ENCODE data around the gene SYNC. TPM values are rescaled to one million over a fixed set of nuclear protein-coding genes. Genes with fewer than 3 reads are reported as not detected.
A peak's percentile ranks its signal among the peaks of the same experiment; 100 is the strongest.

SYNC gene
- total RNA-seq, 1 experiment from 2014 or later: 6.6 TPM

DNA sequence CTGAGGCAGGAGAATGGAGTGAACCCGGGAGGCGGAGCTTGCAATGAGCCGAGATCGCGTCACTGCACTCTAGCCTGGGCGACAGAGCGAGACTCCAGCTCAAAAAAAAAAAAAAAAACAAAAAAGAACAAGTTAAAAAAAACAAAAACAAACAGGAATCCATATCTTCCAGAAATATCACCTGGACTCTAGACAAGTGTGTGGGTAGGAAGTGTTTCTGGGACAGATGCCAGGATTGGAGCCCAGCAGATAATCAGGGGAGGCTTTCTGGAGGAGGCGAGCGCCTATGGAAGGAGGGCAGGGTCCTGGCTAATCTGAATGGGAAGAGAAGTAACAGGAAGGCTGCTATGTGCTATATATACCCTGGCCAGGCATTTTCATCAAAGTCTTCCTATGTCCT is 43.6 kb upstream of the SYNC start:
- intact Hi-C loops (cut with micrococcal nuclease): no loop called here
- Histone ChIP-seq H3K27me3 (ENCODE audit: low read length) (no peaks in the 10 kb centered on the region), H3K4me3 (ENCODE audit: low read length) (no peak overlapping the region), H3K9me2 (replicated peaks; ENCODE audit: low read length) (no peaks in the 10 kb centered on the region), H3K9me3 (ENCODE audit: low read length) (no peaks in the 10 kb centered on the region), H2AFZ (ENCODE audit: low read length) (no peak overlapping the region), H3K27ac (ENCODE audit: low read length) (no peak overlapping the region), H3K4me2 (ENCODE audit: low read length) (no peak overlapping the region), H3K36me3 (ENCODE audit: low read depth, low read length) (peaks cover 8% of the 10 kb centered on the region), H3K79me2 (ENCODE audit: low read length) (peaks cover 87% of the 10 kb centered on the region), H4K20me1 (ENCODE audit: low read length) (0 out of 2 replicates have a peak, but pooled peaks cover 3% of the 10 kb centered on the region), H3K9ac (ENCODE audit: low read length) (no peak overlapping the region), H3K4me1 (ENCODE audit: insufficient read depth, low read length) (peaks cover 23% of the 10 kb centered on the region), H3F3A (ENCODE audit: low read length, unreplicated experiment) (no peaks in the 10 kb centered on the region)
- TF ChIP-seq EZH2phosphoT487 (IDR thresholded peaks at IDR 0.05; ENCODE audit: borderline replicate concordance, low read length): no peak
- TF ChIP-seq, protein P1, sequence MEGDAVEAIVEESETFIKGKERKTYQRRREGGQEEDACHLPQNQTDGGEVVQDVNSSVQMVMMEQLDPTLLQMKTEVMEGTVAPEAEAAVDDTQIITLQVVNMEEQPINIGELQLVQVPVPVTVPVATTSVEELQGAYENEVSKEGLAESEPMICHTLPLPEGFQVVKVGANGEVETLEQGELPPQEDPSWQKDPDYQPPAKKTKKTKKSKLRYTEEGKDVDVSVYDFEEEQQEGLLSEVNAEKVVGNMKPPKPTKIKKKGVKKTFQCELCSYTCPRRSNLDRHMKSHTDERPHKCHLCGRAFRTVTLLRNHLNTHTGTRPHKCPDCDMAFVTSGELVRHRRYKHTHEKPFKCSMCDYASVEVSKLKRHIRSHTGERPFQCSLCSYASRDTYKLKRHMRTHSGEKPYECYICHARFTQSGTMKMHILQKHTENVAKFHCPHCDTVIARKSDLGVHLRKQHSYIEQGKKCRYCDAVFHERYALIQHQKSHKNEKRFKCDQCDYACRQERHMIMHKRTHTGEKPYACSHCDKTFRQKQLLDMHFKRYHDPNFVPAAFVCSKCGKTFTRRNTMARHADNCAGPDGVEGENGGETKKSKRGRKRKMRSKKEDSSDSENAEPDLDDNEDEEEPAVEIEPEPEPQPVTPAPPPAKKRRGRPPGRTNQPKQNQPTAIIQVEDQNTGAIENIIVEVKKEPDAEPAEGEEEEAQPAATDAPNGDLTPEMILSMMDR (conservative IDR thresholded peaks at IDR 0.05; ENCODE audit: low read depth, low read length): no peak
- ChIA-PET POLR2A (ENCODE audit: unreplicated experiment) (no interaction called here), CTCF (no interaction called here)
- no peak for DNase-seq
- no peak for ATAC-seq
- no TSS peak for BruUV-seq (replicated peaks)

DNA sequence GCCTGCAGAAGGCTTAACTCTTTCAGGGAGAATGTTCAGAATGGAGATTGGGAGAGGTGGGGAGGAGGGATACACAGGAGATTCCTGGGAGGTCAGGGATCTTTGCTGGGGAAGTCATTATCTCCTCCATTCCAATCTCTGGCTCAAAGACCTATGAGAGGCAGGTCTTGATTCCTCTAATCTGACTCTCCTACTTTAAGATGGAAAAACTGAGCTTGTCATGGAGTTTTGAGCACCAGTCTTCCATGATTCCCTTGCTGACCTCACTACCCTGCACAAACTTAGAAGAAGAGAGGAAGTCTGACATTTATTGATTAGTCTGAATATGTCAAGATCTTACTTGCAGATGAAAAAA is 41.5 kb upstream of the SYNC start:
- Histone ChIP-seq H3K9me3 (ENCODE audit: low read length) (no peaks in the 10 kb centered on the region), H3K4me3 (ENCODE audit: low read length) (peak overlapping the region; percentile 97; the same call in 1 of the 2 replicates), H2AFZ (ENCODE audit: low read length) (no peak overlapping the region), H3K9ac (ENCODE audit: low read length) (no peak overlapping the region), H3K36me3 (ENCODE audit: low read depth, low read length) (peaks cover 8% of the 10 kb centered on the region), H4K20me1 (ENCODE audit: low read length) (0 out of 2 replicates have a peak, but pooled peaks cover 3% of the 10 kb centered on the region), H3K27me3 (ENCODE audit: low read length) (no peaks in the 10 kb centered on the region), H3K4me1 (ENCODE audit: insufficient read depth, low read length) (peaks cover 29% of the 10 kb centered on the region), H3K9me2 (replicated peaks; ENCODE audit: low read length) (no peaks in the 10 kb centered on the region), H3F3A (ENCODE audit: low read length, unreplicated experiment) (no peaks in the 10 kb centered on the region), H3K79me2 (ENCODE audit: low read length) (peaks cover 76% of the 10 kb centered on the region), H3K4me2 (ENCODE audit: low read length) (peak overlapping the region; percentile 99), H3K27ac (ENCODE audit: low read length) (no peak overlapping the region)
- no TSS peak for BruUV-seq (replicated peaks)
- intact Hi-C loops (cut with micrococcal nuclease): no loop called here
- CTCF ChIA-PET: no interaction called here
- TF ChIP-seq, protein P1 (conservative IDR thresholded peaks at IDR 0.05; ENCODE audit: low read depth, low read length): no peak
- TF ChIP-seq EZH2phosphoT487 (IDR thresholded peaks at IDR 0.05; ENCODE audit: borderline replicate concordance, low read length): no peak
- no peak for TF ChIP-seq EZH2 (IDR thresholded peaks at IDR 0.05; ENCODE audit: low read length, unreplicated experiment)
- POLR2A ChIA-PET (ENCODE audit: unreplicated experiment): interaction anchor here (0.6 kb wide), 1 partner anchor 227 kb away, joined by 3 read pairs; no protein-coding TSS in a partner anchor
- ATAC-seq (no peak), DNase-seq (no peak)

DNA sequence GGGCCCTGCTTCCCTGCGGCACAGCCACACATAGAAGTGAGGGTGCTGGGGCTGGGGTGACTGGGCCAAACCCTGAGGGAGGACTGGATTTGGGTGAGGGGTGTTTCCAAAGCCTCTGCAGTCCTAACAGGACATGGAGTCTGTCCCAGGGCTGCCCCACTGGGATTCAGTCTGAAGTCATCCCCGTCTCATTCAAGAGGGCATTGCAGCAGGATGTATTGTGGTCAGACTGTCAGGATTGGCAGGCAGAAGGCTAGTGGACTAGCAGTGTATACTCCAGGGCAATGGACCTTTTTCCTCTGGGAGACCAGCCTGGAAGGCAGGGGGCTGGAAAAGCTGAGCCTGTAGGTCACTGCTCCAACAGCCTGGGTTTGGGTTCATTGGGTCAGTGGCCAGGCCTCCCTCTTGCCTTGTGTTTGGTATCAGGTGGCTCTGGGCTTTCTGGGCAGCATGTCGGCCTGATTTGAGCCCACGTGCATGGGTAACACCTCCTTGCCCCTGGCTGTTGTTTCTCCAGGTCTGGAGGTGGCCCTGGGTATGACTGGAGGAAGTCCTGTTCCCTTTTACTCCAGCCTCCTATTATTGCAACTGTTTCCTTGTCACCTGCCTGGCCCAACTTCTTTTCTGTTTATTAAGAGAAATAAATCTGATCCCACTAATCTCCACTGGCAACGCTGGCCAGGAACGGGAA is 41.0 kb upstream of the SYNC start:
- DNase-seq: peak; percentile 39
- POLR2A ChIA-PET (ENCODE audit: unreplicated experiment): interaction anchor here (0.6 kb wide), 1 partner anchor 228 kb away, joined by 3 read pairs; no protein-coding TSS in a partner anchor
- Histone ChIP-seq H3K4me3 (ENCODE audit: low read length) (peak overlapping the region; percentile 97), H3K4me2 (ENCODE audit: low read length) (peak overlapping the region; percentile 99), H3F3A (ENCODE audit: low read length, unreplicated experiment) (no peaks in the 10 kb centered on the region), H3K27me3 (ENCODE audit: low read length) (no peaks in the 10 kb centered on the region), H3K27ac (ENCODE audit: low read length) (peak overlapping the region; percentile 80), H3K36me3 (ENCODE audit: low read depth, low read length) (peaks cover 8% of the 10 kb centered on the region), H3K9ac (ENCODE audit: low read length) (peak overlapping the region; percentile 92), H3K9me3 (ENCODE audit: low read length) (no peaks in the 10 kb centered on the region), H4K20me1 (ENCODE audit: low read length) (0 out of 2 replicates have a peak, but pooled peaks cover 3% of the 10 kb centered on the region), H3K4me1 (ENCODE audit: insufficient read depth, low read length) (peaks cover 29% of the 10 kb centered on the region), H3K79me2 (ENCODE audit: low read length) (peaks cover 71% of the 10 kb centered on the region), H3K9me2 (replicated peaks; ENCODE audit: low read length) (no peaks in the 10 kb centered on the region), H2AFZ (ENCODE audit: low read length) (no peak overlapping the region)
- TF ChIP-seq, protein P1 (conservative IDR thresholded peaks at IDR 0.05; ENCODE audit: low read depth, low read length): no peak
- TF ChIP-seq EZH2 (IDR thresholded peaks at IDR 0.05; ENCODE audit: low read length, unreplicated experiment) (no peak), EZH2phosphoT487 (IDR thresholded peaks at IDR 0.05; ENCODE audit: borderline replicate concordance, low read length) (no peak)
- intact Hi-C loops (cut with micrococcal nuclease): no loop called here
- peak; percentile 23 for ATAC-seq
- BruUV-seq (replicated peaks): no TSS peak
- CTCF ChIA-PET: interaction anchor here (1.6 kb wide), 1 partner anchor 31 kb away, joined by 3 read pairs; no protein-coding TSS in a partner anchor

All from PC-3 (cell line).